ENCODE data around the gene C15orf61.

Gene C15orf61

GRCh38 chr15:67520321-67521028, 456 bp upstream of the C15orf61 start (continued):
- TF ChIP-seq INSM2 (tag by site-specific recombination; IDR thresholded peaks at IDR 0.05): 0 out of 2 replicates have a peak, but pooled peaks have one; percentile 9
- peak; percentile 33; the same call in 1 of the 2 replicates for TF ChIP-seq ZNF600 (tag by site-specific recombination; IDR thresholded peaks at IDR 0.05)
- TF ChIP-seq ZNF404 (tag by site-specific recombination; IDR thresholded peaks at IDR 0.05): no peak
- TF ChIP-seq ZNF670 (tag by site-specific recombination; IDR thresholded peaks at IDR 0.05; ENCODE audit: low read depth): no peak
- no peak for TF ChIP-seq MYNN (tag by site-specific recombination; IDR thresholded peaks at IDR 0.05; ENCODE audit: borderline replicate concordance)
- TF ChIP-seq ZBTB7A (tag by site-specific recombination; IDR thresholded peaks at IDR 0.05; ENCODE audit: low read depth): no peak
- no peak for TF ChIP-seq KLF8 (tag by site-specific recombination; IDR thresholded peaks at IDR 0.05)
- TF ChIP-seq ZXDB (tag by site-specific recombination; IDR thresholded peaks at IDR 0.05): no peak
- TF ChIP-seq ZNF398 (tag by site-specific recombination; IDR thresholded peaks at IDR 0.05): 0 out of 2 replicates have a peak, but pooled peaks have one; percentile 5
- TF ChIP-seq ZNF10 (tag by site-specific recombination; IDR thresholded peaks at IDR 0.05): no peak
- no peak for TF ChIP-seq HOXA7 (CRISPR knock-in tag; IDR thresholded peaks at IDR 0.05; ENCODE audit: borderline replicate concordance)
- no peak for TF ChIP-seq ZNF274 (IDR thresholded peaks at IDR 0.05; ENCODE audit: low read length)
- TF ChIP-seq ZNF274 (tag by site-specific recombination; IDR thresholded peaks at IDR 0.05; ENCODE audit: borderline replicate concordance): no peak
- TF ChIP-seq ZNF629 (tag by site-specific recombination; IDR thresholded peaks at IDR 0.05): peak; percentile 73
- no peak for TF ChIP-seq KLF1 (tag by site-specific recombination; IDR thresholded peaks at IDR 0.05)
- no peak for TF ChIP-seq ZNF157 (tag by site-specific recombination; IDR thresholded peaks at IDR 0.05)
- no peak for TF ChIP-seq ZNF791 (tag by site-specific recombination; IDR thresholded peaks at IDR 0.05)
- no peak for TF ChIP-seq ZBTB10 (tag by site-specific recombination; IDR thresholded peaks at IDR 0.05)
- TF ChIP-seq ZNF704 (tag by site-specific recombination; IDR thresholded peaks at IDR 0.05): no peak
- TF ChIP-seq ZNF366 (tag by site-specific recombination; conservative IDR thresholded peaks at IDR 0.05): no peak
- TF ChIP-seq ZNF560 (tag by site-specific recombination; IDR thresholded peaks at IDR 0.05; ENCODE audit: borderline replicate concordance): no peak
- no peak for TF ChIP-seq ZNF488 (tag by site-specific recombination; IDR thresholded peaks at IDR 0.05)
- TF ChIP-seq SALL2 (tag by site-specific recombination; IDR thresholded peaks at IDR 0.05; ENCODE audit: borderline replicate concordance): no peak
- no peak for TF ChIP-seq MEIS1 (CRISPR knock-in tag; IDR thresholded peaks at IDR 0.05; ENCODE audit: borderline replicate concordance)
- TF ChIP-seq ZNF623 (tag by site-specific recombination; IDR thresholded peaks at IDR 0.05): no peak
- no peak for TF ChIP-seq ZNF585B (tag by site-specific recombination; IDR thresholded peaks at IDR 0.05)
- no peak for TF ChIP-seq ZNF23 (tag by site-specific recombination; IDR thresholded peaks at IDR 0.05; ENCODE audit: borderline replicate concordance)
- no peak for TF ChIP-seq KLF9 (tag by site-specific recombination; IDR thresholded peaks at IDR 0.05; ENCODE audit: low read depth)
- TF ChIP-seq AEBP2 (tag by site-specific recombination; IDR thresholded peaks at IDR 0.05; ENCODE audit: borderline replicate concordance): no peak
- peak; percentile 71 for TF ChIP-seq ZNF423 (tag by site-specific recombination; IDR thresholded peaks at IDR 0.05)
- no peak for TF ChIP-seq ZSCAN23 (tag by site-specific recombination; IDR thresholded peaks at IDR 0.05)
- no peak for TF ChIP-seq ZNF561 (tag by site-specific recombination; IDR thresholded peaks at IDR 0.05; ENCODE audit: borderline replicate concordance)
